ENCODE measurements around the gene GATM. TPM values are rescaled to one million over a fixed set of nuclear protein-coding genes. Genes with fewer than 3 reads are reported as not detected.

Gene GATM
- total RNA-seq, 1 donor from 2014 or later = 12.1 TPM

DNA sequence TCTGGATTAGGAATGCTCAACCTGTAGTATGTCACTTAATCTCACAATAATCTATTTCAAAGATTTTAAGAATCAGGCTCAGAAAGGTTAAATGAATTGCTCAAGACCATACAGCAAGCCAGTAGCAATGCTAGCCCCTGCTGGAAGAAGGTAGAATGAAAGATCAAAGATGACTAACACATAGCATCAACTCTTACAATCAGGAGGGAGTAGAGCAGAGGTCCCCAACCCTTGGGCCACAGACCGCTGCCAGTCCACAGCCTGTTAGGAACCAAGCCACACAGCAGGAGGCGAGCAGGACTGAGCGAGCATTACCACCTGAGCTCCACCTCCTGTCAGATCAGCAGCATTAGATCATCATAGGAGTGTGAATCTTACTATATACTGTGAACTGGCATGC lies 15.5 kb upstream of the GATM start:
- Histone ChIP-seq H3K27me3 (ENCODE audit: control insufficient read depth, insufficient read depth, low read length) (no peaks in the 10 kb centered on the region), H3K36me3 (ENCODE audit: control insufficient read depth, insufficient read depth, low read length) (no peaks in the 10 kb centered on the region), H3K4me3 (ENCODE audit: low read depth, low read length) (no peak overlapping the region)
- TF ChIP-seq, protein P1, sequence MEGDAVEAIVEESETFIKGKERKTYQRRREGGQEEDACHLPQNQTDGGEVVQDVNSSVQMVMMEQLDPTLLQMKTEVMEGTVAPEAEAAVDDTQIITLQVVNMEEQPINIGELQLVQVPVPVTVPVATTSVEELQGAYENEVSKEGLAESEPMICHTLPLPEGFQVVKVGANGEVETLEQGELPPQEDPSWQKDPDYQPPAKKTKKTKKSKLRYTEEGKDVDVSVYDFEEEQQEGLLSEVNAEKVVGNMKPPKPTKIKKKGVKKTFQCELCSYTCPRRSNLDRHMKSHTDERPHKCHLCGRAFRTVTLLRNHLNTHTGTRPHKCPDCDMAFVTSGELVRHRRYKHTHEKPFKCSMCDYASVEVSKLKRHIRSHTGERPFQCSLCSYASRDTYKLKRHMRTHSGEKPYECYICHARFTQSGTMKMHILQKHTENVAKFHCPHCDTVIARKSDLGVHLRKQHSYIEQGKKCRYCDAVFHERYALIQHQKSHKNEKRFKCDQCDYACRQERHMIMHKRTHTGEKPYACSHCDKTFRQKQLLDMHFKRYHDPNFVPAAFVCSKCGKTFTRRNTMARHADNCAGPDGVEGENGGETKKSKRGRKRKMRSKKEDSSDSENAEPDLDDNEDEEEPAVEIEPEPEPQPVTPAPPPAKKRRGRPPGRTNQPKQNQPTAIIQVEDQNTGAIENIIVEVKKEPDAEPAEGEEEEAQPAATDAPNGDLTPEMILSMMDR (IDR thresholded peaks at IDR 0.05; ENCODE audit: insufficient read depth, low read length, poor library complexity, severe bottlenecking) = peak; percentile 29
- no peak for DNase-seq (ENCODE audit: low read depth)

DNA sequence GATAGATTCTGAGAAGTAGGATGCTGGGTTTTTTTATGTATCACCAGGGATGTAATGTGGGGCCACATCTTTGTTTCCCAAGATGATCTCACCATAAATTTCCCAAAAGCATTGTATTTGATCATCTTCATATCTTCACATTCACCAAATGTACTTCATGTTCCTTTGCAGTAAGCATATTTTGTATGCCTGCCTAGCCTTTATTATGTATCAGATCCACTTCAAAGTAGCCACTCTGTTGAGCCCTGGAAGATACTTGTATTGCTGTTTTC lies 14.2 kb upstream of the GATM start:
- H3K27me3 ChIP-seq (ENCODE audit: control insufficient read depth, insufficient read depth, low read length) = no peaks in the 10 kb centered on the region
- no peak for DNase-seq (ENCODE audit: low read depth)
- no peaks in the 10 kb centered on the region for H3K36me3 ChIP-seq (ENCODE audit: control insufficient read depth, insufficient read depth, low read length)
- H3K4me3 ChIP-seq (ENCODE audit: low read depth, low read length) = no peak overlapping the region
- TF ChIP-seq, protein P1 (IDR thresholded peaks at IDR 0.05; ENCODE audit: insufficient read depth, low read length, poor library complexity, severe bottlenecking) = no peak

DNA sequence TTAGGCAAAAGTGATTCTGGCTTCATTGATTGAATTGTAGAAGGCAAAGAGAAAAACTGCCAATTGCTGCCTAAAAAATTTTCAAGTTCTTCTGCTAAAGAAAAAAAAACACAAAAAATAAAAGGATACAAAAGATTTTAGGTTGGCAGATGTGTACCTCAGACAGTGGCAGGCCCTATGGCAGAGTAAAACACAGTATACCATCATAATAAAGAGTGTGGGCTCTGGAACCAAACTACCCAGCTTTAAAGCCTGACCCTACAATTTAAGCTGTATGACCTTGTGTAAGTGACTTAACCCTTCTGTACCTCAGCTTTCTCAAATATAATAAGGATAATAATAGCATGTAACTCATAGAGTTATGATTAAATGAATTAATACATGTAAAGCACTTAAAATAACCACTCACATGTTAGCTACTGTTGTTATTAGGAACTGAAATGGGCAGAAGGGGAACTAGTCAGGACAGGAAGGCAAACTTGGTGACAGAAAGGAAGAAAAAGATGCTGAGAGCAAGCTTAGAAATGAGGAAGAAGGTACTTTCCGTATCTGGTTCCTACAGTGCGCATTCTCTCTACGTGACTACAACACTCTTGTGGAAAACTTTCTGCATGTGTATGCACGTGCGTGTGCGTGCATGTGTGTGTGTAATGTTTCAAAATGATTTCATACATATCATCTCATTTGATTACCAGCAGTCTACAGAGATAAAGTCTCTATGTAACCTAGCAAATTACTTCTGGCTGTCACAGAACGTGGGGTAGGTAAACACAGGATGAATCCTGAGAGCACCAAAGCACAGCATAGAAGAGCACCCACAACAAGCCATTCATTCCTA lies 13.6 kb upstream of the GATM start:
- Histone ChIP-seq H3K36me3 (ENCODE audit: control insufficient read depth, insufficient read depth, low read length) (no peaks in the 10 kb centered on the region), H3K4me3 (ENCODE audit: low read depth, low read length) (no peak overlapping the region), H3K27me3 (ENCODE audit: control insufficient read depth, insufficient read depth, low read length) (no peaks in the 10 kb centered on the region)

GRCh38 chr15:45389351-45389750 lies 11.0 kb upstream of the GATM start:
- DNase-seq (ENCODE audit: low read depth) = no peak
- H3K36me3 ChIP-seq (ENCODE audit: control insufficient read depth, insufficient read depth, low read length) = no peaks in the 10 kb centered on the region
- no peak overlapping the region for H3K4me3 ChIP-seq (ENCODE audit: low read depth, low read length)
- H3K27me3 ChIP-seq (ENCODE audit: control insufficient read depth, insufficient read depth, low read length) = no peaks in the 10 kb centered on the region
- TF ChIP-seq, protein P1 (IDR thresholded peaks at IDR 0.05; ENCODE audit: insufficient read depth, low read length, poor library complexity, severe bottlenecking) = no peak

More for the DNA sequence above, 13.6 kb upstream of the GATM start:
- DNase-seq (ENCODE audit: low read depth) = no peak
- TF ChIP-seq, protein P1 (IDR thresholded peaks at IDR 0.05; ENCODE audit: insufficient read depth, low read length, poor library complexity, severe bottlenecking) = no peak

GRCh38 chr15:45387380-45388007 lies 9.2 kb upstream of the GATM start:
- no peak for DNase-seq (ENCODE audit: low read depth)
- Histone ChIP-seq H3K27me3 (ENCODE audit: control insufficient read depth, insufficient read depth, low read length) (no peaks in the 10 kb centered on the region), H3K36me3 (ENCODE audit: control insufficient read depth, insufficient read depth, low read length) (no peaks in the 10 kb centered on the region), H3K4me3 (ENCODE audit: low read depth, low read length) (no peak overlapping the region)
- TF ChIP-seq, protein P1 (IDR thresholded peaks at IDR 0.05; ENCODE audit: insufficient read depth, low read length, poor library complexity, severe bottlenecking) = no peak

Data from kidney epithelial cell (primary cell).